Tibial nerve (tissue), 4 donors: Measurements from ENCODE around the gene HAUS7. TPM values are rescaled to one million over a fixed set of nuclear protein-coding genes. Genes with fewer than 3 reads are reported as not detected.

Experiments
- DNase-seq, 2 donors: peaks; one replicate each; pipeline ENCODE4 v3.0.0-alpha.2; 2019; ENCODE audit warnings: low spot score in 2 of 2
- H3K27ac ChIP-seq, 4 donors: fragments of 200-600 bp; sonication (generic) in 3 of 4; one replicate each; pipeline ENCODE4 v1.5.1; 2017 to 2019; ENCODE audit warnings: mild to moderate bottlenecking in 1 of 4
- H3K27me3 ChIP-seq, 2 donors: fragments of 200-600 bp; sonication (generic) in 1 of 2; one replicate each; pipeline versions ENCODE4 v1.5.1 to v1.6.0; 2017 to 2019
- H3K36me3 ChIP-seq, 3 donors: fragments of 200-600 bp; sonication (generic); one replicate each; pipeline ENCODE4 v1.5.1; 2018 to 2019
- H3K4me1 ChIP-seq, 4 donors: fragments of 200-600 bp; sonication (generic) in 3 of 4; one replicate each; pipeline ENCODE4 v1.5.1; 2017 to 2019
- H3K4me3 ChIP-seq, 4 donors: fragments of 200-600 bp; sonication (generic) in 3 of 4; one replicate each; pipeline ENCODE4 v1.5.1; 2017 to 2019; ENCODE audit warnings: mild to moderate bottlenecking in 1 of 4, moderate library complexity in 1 of 4
- H3K9me3 ChIP-seq, 4 donors: fragments of 200-600 bp; sonication (generic) in 3 of 4; one replicate each; pipeline ENCODE4 v1.5.1; 2017 to 2019
- CTCF ChIP-seq, 5 experiments: fragments of 200-600 bp in 3 of 5; fragments of 450-650 bp in 2 of 5; sonication (generic) in 3 of 5; IDR thresholded peaks; one replicate each; pipeline ENCODE4 v1.5.1; 2016 to 2019; ENCODE audit warnings: antibody characterized with exemption in 5 of 5, mild to moderate bottlenecking in 3 of 5, moderate library complexity in 2 of 5
- EP300 ChIP-seq, 2 donors: sonication (generic); formaldehyde crosslinking; IDR thresholded peaks; one replicate each; pipeline ENCODE4 v1.6.1; 2017; ENCODE audit warnings: antibody characterized with exemption in 2 of 2, mild to moderate bottlenecking in 1 of 2
- POLR2A ChIP-seq, 2 donors: fragments of 450-650 bp; IDR thresholded peaks; one replicate each; pipeline ENCODE4 v1.6.1; 2017; ENCODE audit warnings: antibody characterized with exemption in 2 of 2, mild to moderate bottlenecking in 2 of 2, moderate library complexity in 2 of 2
- WGBS, 2 donors: methylation state at CpG; one replicate each; pipeline ENCODE4 v1.1.5; 2018; 5-methylcytosine and 5-hydroxymethylcytosine counted together
- total RNA-seq, 4 donors: library from RNA; depleted of rRNA; stranded (reverse); fragments of >200 nt; gene quantifications; one replicate each; pipeline ENCODE4 v1.1.0, GENCODE V29; 2016

The HAUS7 gene
- total RNA-seq, 4 donors from 2014 or later, result 27.8 to 79.8 (median 30.6) TPM

DNA sequence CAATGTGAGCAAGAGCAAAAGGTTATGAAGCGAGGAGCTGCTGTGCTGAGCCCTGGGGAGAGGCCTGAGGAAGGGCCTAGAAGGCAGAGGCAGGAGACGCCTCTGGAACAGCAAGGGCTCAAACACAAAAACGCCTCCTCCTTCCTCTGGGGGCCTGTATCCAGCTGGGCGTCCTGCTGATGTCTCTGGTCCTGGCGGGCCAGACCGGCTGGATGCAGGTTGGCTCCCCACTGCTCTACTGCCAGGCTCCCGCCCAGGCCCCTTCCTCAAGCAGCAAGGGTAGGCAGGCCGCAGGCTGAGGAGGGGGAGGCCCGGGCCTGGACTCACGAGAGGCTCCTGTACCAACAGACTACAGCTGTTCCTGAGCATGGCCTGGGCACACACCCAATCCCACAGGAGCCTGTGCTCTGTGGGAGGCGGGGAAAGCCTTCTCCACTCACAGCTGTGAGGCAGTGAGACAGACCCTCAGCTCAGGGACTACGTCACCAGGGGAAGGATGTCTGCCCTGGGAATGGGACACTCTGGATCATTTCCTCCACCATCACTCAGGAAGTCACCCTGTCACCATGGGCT is 2.3 kb downstream of the HAUS7 start:
- Histone ChIP-seq H3K36me3 (peaks cover 0 to 17% (median 0%) of the 10 kb centered on the region in 3 donors), H3K27me3 (no peaks in the 10 kb centered on the region), H3K4me1 (peaks cover 0 to 26% (median 5%) of the 10 kb centered on the region in 4 donors), H3K27ac (no peak overlapping the region), H3K4me3 (no peak overlapping the region), H3K9me3 (no peaks in the 10 kb centered on the region)
- DNase-seq, result no peak
- TF ChIP-seq POLR2A (IDR thresholded peaks at IDR 0.05) (no peak), CTCF (IDR thresholded peaks at IDR 0.05) (no peak), EP300 (IDR thresholded peaks at IDR 0.05) (no peak)
- WGBS, 2 donors, result 91 to 94% methylated on average over 6 to 11 of the region's 12 CpGs

DNA sequence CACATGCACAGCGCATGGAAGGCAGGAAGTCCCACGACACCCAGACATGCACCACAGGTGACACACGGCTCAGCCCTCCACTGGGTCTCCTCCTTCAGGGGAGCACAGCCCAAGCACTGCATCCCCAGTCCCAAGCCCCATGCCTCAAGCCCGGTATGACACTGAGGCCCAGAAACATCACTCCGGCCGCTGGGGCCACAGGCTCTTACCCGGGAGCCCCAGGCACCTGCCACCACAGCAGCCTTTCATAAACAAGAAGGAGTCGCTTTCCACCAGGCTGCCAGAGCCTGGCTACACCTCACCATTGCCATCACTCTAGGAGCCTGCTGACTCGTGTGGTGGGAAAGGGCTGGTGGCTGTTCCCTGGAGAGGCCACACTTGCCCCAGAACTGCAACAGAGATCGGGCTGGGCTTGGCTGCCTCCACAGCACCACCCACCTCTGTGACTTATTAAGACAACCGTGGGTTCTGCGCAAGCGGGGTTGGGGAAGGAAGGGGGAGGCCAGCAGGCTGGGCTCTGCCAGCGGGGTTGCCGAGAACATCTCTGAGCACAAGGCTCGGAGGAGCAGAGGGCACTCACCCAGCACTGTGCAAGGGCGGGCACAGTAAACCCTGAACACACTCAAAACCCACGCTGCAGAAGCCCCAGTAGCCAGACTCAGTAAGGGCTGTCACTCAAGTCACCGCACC is 4.5 kb downstream of the HAUS7 start:
- H3K4me1 ChIP-seq, result peaks cover 0 to 17% (median 5%) of the 10 kb centered on the region in 4 donors
- TF ChIP-seq POLR2A (IDR thresholded peaks at IDR 0.05) (no peak), EP300 (IDR thresholded peaks at IDR 0.05) (no peak), CTCF (IDR thresholded peaks at IDR 0.05) (no peak)
- no peaks in the 10 kb centered on the region for H3K9me3 ChIP-seq
- H3K4me3 ChIP-seq, result no peak overlapping the region
- no peaks in the 10 kb centered on the region for H3K27me3 ChIP-seq
- WGBS, 2 donors, result 82 to 83% methylated on average over 10 to 14 of the region's 19 CpGs
- no peak for DNase-seq
- peaks cover 0 to 30% (median 0%) of the 10 kb centered on the region in 3 donors for H3K36me3 ChIP-seq
- no peak overlapping the region for H3K27ac ChIP-seq

GRCh38 chrX:153464116-153464515 is 6.3 kb downstream of the HAUS7 start:
- peaks cover 0 to 9% (median 0%) of the 10 kb centered on the region in 4 donors for H3K4me1 ChIP-seq
- H3K4me3 ChIP-seq, result no peak overlapping the region
- H3K27me3 ChIP-seq, result no peaks in the 10 kb centered on the region
- DNase-seq, result no peak
- H3K36me3 ChIP-seq, result peaks cover 0 to 30% (median 0%) of the 10 kb centered on the region in 3 donors
- TF ChIP-seq CTCF (IDR thresholded peaks at IDR 0.05), result no peak
- TF ChIP-seq POLR2A (IDR thresholded peaks at IDR 0.05), result no peak
- TF ChIP-seq EP300 (IDR thresholded peaks at IDR 0.05), result no peak
- no peaks in the 10 kb centered on the region for H3K9me3 ChIP-seq
- WGBS, 2 donors, result 85 to 100% methylated on average over 1 to 5 of the region's 5 CpGs
- no peak overlapping the region for H3K27ac ChIP-seq

DNA sequence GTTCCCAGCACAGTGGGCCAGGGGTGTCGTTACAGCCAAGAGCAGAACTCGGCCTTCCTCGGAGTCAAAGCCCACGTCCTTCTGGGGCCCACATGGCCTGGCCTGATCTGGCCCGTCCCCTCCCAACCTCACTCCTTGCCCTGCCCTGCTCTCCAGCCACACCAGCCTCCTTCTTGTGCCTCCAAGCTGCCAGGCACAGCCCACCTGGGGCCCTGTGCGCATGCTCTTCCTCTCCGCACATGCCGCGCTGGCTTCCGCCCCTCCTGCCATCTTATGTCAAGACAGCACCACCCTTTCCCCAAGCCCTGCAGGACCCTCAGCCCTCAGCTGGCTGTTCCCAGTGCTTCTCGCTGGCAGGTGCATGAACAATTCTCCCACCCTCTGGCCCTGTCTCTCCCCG is 6.8 kb downstream of the HAUS7 start:
- peaks cover 0 to 4% (median 0%) of the 10 kb centered on the region in 4 donors for H3K4me1 ChIP-seq
- no peak overlapping the region for H3K27ac ChIP-seq
- whole genome bisulfite sequencing, 2 donors, result 75 to 78% methylated on average over 12 of the region's 12 CpGs
- DNase-seq, result no peak
- peaks cover 0 to 30% (median 0%) of the 10 kb centered on the region in 3 donors for H3K36me3 ChIP-seq
- H3K27me3 ChIP-seq, result no peaks in the 10 kb centered on the region
- H3K9me3 ChIP-seq, result no peaks in the 10 kb centered on the region
- no peak overlapping the region for H3K4me3 ChIP-seq
- TF ChIP-seq POLR2A (IDR thresholded peaks at IDR 0.05), result no peak
- no peak for TF ChIP-seq CTCF (IDR thresholded peaks at IDR 0.05)

GRCh38 chrX:153463031-153463430 is 7.3 kb downstream of the HAUS7 start:
- no peaks in the 10 kb centered on the region for H3K27me3 ChIP-seq
- WGBS, 2 donors, result 86 to 93% methylated on average over 5 to 6 of the region's 6 CpGs
- H3K4me1 ChIP-seq, result no peaks in the 10 kb centered on the region
- no peak overlapping the region for H3K4me3 ChIP-seq
- no peak overlapping the region for H3K27ac ChIP-seq
- no peak for DNase-seq
- peaks cover 0 to 30% (median 0%) of the 10 kb centered on the region in 3 donors for H3K36me3 ChIP-seq
- H3K9me3 ChIP-seq, result no peaks in the 10 kb centered on the region
- no peak for TF ChIP-seq CTCF (IDR thresholded peaks at IDR 0.05)
- TF ChIP-seq EP300 (IDR thresholded peaks at IDR 0.05), result no peak
- no peak for TF ChIP-seq POLR2A (IDR thresholded peaks at IDR 0.05)
